NCI-H1694 treated with DMSO at 0.1 percent for 48 hours (cell line): ENCODE data around the gene PRPSAP1.

Experiments
- DNase-seq: peaks from one replicate; lab custom pipeline; 2025; lab: John Stamatoyannopoulos, UW

The PRPSAP1 gene, protein sequence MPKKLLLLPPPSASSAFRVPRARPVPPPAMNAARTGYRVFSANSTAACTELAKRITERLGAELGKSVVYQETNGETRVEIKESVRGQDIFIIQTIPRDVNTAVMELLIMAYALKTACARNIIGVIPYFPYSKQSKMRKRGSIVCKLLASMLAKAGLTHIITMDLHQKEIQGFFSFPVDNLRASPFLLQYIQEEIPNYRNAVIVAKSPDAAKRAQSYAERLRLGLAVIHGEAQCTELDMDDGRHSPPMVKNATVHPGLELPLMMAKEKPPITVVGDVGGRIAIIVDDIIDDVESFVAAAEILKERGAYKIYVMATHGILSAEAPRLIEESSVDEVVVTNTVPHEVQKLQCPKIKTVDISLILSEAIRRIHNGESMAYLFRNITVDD

DNA sequence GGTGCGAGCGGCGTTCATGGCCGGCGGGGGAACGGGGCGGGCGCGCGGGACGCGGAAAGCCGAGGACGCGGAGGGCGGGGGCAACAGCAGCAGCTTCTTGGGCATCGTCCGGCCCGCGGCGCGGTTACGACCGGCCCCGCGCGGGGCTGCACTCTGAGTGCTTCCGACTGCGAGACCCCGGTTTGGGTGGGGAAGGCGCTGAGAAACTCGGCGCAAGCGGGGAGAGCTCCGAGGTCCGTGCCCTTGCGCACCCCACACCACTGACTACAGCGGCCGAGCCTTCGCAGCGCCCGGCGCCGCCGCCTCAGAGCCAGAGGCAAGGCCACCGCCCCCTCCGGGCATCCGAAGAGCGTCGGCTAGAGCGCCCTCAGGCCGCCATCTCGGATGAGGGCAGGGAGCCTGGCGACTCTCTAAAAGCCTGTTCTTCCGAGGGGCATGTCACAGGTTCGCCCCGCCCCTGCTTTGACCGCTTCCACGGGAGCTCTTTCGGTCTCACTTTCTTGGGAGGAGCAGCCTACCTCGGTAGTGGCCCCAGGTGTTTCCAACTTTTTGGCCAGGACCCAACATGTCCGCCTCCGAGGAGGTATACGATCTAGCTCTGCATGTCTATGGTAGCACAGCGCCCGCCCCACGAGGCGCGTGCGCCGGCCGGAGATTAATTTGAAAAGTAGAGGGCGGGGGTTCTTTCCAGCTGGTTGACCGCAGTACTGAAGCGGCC, at the start of gene PRPSAP1:
TSS of gene PRPSAP1 (minus strand) at position 318 of the 718 bp plus-strand sequence. CDS start at position 105, 213 bp downstream.
- peak; percentile 97 for DNase-seq

DNA sequence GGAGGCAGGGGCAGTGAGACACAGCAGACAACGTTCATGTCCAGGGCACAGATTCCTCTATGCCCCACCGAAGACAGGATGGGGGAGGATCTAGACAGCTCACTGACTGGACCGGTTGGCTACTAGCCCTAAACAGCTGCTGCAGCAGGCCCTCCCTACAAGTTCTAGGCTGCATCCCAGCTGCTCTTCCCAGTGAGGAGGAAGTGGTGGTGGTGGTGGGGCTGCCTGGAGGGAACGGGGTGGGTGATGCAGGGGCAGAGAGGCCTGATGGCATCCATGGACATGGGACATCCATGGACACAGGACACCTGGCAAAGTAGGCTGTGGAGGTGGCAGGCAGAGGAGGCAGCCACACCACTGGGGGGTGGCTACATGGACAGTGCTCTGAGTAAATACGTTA, 49.0 kb upstream of the PRPSAP1 start:
- DNase-seq, result no peak

DNA sequence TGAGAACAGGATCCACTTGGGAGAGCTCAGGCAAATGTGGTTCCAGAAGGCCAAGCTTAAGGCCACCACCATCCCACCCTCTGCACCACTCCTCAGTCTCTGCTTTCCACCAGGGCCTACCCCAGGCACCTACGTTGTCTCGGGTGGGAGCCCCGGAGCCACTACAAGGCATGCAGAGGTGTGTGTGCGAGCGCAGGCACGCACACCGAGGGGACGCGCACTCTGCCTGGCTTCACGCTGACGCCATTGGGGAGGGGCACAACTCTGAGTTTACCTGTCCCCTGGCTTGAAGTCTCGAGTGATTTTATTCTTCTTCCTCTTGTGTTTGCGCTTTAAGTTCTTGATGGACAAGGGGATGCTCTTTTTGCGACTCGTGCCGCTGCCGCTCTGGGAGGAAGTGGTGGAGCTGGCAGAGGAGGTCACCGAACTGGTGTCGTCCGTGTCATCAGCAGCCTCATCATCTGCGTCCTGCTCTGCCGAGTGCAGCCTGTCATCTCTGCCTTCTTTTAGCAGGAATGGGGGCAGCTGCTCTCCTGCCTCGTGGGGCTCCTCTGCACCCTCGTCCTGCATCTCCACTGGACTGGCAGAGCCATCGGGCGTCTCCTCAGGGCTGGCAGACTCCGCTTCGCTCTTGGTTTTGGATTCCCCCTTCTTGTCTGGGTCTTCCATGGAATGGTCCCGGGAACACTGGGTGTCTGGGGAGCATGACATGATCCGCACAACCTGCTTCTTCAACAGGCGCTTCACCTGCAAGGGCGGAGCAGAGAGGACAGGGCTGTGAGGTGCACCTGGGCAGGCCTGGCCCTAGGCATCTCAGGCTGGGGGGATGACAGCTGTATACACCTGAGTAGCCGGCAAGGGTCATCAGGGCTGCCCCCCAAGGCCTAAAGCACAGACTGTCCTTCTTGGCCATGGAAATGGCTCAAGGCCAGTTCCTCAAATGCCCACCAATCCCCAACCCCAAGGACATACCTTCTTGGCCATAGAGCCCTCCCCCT, 45.8 kb upstream of the PRPSAP1 start:
- no peak for DNase-seq

DNA sequence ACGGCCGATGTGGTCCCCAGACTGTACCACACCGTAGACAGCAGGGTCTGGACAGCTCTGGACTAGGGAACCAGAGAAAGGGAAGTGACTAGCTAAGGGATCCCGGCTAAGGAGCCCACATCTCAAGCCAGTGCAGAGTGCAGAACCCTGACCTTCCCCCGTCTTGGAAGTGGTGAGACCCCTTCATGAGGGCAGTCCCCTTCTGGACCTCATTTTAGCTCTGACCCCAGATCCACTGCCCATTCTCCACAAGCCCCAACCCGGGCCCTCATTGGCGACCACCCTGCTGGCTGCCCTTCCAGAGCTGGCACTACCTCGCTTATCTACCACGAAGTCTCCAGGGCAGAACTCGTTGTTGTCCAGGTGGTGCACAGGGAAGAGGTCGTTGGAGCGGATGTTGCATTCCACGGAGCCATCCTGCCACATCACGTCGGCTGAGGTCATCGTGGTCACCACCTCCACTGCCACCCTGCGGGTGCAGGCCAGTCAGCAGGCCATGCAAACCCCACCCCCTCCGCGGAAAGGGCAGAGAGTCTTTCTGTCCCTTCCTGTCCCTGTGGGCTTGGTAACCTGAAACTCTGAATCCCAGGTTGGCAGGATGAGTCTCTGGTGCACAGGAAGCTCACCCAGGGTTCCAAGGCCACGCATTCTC, 44.9 kb upstream of the PRPSAP1 start:
- no peak for DNase-seq

DNA sequence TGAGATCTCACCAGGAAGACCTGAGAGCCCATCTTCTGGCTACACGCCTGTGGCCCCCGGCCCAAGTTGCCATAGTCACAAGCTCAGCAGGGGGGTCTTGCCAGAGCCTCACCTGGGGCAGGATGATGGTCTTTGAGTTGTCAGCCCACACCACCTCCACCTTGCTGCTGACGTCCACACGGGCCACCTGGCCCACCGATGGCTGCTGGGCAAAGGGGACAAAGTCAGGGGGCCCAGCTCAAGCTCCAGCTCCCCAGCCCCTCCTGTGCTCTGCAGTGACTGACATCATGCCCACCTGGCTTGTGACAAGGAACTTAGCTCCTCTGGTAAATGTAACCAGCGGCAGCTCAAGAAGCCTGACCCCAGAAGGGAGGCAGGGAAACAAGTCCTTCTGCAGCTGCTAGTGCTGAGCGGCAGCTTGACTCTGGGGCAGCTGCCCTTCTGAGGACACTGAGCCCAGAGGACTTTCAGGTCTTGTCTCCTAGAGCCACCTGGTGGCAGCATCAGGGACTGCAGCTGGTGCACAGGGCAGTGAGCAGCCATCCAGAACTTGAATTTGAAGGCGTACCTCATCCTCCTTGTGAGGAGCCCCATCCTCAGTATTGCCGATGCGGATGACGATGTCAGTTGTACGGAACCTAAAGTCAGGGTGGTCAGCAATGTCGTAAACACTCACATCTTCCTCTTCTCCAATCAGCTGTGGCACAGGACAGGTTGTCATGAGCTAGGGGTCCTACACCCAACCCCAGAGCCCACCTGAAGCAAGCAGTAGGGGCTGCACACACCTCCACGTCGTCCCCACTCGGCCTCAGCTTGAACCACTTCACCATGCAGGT, 44.2 kb upstream of the PRPSAP1 start:
- peak; percentile 71 for DNase-seq

DNA sequence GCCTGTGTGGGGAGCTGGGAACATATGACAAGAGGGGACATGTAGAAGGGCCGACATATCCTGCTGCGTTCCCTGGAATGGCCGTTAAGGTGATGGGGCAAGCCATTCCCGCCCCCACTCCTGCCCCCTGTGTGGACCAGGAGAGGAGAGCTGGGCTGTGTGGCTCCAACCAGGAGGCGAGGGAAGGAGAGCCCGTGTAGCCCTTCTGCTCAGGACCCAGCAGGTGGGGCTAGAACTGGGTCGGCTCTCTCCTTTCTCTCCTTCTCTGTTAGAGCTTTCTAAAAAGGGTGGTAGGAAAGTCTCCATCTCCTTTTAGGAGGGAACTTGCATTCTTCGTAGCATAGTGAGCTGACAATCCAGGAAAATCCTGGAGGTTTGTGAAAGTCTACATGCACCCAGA, 43.5 kb upstream of the PRPSAP1 start:
- peak; percentile 17 for DNase-seq

DNA sequence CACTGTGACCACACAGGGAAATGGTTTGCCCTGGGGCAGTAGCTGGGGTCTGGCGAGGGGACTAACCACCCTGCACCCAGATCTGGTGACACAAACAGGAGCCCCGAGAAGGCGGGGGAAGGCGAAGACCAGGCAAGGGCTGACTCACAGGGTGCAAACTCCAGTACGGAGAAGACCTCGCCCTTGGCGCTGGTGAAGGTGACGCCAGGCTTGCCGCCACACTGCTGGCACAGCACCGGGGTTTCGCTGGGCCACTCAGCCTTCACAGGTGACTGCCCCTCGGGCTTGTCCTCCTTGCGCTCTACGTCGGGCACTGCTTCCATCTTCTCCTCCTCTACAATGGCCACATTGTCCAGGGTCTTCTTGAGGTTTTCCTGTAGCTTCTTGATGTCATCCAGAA, 42.3 kb upstream of the PRPSAP1 start:
- no peak for DNase-seq

DNA sequence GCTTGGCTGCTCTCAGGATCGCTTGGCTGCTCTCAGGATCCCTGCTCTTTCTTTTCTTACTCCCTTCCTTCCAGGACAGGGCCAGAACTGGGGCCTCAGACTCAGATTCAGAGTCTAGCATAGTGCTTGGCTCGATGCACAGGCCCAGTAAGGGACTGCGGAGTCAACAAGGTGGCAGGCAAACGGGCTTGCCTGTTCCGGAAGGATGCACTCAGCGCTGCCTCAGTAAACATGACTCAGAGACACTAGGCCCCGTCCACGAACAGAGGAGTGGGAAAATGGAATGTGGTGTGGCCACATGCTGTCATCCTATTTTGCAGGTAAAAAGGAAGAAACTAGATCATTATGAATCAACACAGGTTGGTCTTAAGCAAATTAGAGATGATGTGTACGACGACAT, 40.5 kb upstream of the PRPSAP1 start:
- DNase-seq, result peak; percentile 15

DNA sequence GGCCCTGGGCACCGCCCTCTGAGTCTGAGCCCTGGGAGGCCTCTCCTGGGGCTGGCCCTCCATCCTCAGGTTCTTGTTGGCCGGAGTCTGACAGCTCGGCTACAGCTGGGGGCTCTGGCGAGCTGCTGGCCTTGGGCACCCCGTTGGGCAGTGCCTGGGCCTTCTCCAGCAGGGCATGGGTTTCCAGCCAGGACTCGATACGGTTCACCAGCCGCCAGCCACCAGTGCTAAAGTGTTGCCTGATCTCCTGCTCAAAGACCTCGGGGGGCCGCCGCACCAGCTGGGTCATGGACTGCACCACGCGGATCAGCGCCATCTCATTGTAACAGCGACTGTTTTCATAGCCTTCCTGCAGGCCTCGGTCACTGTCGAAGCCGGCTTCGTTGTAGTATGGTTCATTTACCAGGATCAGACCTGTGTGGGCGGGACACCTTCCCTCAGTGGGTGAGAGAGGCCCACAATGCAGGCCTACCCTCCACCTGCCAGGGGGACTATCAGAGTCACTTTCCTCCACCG, 37.5 kb upstream of the PRPSAP1 start:
- no peak for DNase-seq

DNA sequence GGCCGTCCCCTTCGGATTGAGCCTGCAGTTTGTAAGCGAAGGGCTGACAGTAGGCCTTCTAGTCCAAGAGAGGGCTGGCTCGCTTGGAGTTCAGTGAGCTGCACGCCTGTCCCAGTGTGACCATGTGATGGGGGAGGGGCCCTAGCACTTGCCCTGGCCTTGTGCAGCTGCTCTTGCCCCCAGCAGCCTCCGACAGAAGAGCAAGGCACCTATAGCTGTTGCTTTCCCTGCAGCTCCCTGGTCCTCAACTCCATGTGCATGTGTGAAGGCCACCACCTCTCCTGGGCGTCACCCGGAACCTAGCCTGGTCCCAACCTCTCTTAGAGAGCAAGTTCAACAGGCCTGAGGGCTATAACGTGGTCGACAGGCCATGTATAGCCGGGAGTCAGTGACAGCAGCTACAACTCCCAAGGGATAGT, 36.3 kb upstream of the PRPSAP1 start:
- no peak for DNase-seq

DNA sequence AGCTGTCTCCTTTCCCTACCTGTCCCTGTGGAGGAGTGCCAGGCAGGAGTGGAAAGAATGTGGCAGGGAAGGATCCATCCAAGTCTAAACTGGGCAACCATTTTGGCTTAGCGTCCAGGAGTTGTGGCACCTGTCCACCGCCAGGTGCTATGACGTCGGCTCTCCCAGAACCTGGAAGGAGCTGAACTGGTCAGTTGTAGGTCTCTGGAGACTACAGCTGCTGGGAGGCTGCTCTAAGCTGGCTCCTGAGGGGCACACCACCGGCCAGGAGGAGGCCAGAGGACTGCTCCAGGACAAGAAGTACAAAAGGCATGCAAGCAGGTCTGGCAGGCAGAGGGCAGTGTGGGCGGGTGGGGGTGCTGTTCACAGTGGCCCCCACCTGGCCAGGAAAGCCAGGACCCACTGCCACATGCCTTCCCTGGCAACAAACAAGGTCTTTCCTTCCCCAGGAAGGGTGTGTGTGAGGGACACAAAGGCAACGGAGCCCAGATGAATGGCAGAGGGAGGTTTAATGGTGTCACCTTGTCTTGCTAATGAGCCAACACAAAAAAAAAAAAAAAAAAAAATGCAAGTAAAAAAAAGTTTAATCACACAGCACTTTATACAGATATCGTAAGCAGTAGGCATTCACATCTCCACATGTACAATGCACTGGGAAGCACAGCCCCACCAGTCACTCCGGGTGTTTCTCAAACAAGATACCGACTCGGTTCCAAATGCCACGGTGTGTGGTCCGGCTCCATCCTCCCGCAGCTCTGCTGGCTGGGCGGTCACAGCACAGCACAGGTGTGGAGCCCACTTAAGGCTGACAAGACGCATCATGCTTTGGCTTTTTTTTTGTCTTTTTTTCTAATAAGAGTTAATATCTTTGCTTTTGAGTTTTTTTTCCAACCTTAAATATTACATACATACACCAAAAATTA, 35.5 kb upstream of the PRPSAP1 start:
- DNase-seq, result no peak

DNA sequence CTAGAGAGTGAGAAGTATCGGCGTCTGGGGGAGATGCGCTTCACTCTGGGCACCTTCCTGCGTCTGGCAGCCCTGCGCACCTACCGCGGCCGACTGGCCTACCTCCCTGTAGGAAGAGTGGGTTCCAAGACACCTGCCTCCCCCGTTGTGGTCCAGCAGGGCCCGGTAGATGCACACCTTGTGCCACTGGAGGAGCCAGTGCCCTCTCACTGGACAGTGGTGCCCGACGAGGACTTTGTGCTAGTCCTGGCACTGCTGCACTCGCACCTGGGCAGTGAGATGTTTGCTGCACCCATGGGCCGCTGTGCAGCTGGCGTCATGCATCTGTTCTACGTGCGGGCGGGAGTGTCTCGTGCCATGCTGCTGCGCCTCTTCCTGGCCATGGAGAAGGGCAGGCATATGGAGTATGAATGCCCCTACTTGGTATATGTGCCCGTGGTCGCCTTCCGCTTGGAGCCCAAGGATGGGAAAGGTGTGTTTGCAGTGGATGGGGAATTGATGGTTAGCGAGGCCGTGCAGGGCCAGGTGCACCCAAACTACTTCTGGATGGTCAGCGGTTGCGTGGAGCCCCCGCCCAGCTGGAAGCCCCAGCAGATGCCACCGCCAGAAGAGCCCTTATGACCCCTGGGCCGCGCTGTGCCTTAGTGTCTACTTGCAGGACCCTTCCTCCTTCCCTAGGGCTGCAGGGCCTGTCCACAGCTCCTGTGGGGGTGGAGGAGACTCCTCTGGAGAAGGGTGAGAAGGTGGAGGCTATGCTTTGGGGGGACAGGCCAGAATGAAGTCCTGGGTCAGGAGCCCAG, 33.5 kb upstream of the PRPSAP1 start:
- no peak for DNase-seq

DNA sequence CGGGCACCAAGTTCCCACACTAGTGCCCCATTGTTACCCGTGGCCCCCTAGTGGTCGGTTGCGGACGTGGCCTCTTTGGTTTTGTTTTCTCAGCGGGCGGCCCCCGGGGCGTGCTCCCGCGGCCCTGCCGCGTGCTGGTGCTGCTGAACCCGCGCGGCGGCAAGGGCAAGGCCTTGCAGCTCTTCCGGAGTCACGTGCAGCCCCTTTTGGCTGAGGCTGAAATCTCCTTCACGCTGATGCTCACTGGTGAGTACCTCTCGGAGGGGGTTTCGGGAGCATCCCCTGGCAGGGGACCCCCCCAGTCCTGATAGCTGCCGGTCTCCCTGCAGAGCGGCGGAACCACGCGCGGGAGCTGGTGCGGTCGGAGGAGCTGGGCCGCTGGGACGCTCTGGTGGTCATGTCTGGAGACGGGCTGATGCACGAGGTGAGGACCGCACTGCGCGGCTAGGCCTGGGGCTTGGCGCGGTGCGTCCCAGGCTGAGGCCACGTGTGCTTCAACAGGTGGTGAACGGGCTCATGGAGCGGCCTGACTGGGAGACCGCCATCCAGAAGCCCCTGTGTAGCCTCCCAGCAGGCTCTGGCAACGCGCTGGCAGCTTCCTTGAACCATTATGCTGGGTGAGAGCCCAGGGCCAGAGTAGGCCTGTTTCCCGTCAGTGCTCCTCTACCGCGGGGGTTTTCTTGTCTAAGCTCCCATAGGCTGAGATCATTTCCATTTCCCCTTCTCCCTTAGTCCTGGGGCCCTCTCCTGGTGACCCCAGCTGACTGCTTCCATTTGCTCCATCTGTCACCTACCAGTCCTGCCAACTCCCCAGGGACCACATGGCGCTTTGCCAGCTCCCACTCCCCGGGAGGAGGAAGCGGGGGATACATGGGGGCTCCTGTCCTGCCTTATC, 32.4 kb upstream of the PRPSAP1 start:
- peak; percentile 83 for DNase-seq

DNA sequence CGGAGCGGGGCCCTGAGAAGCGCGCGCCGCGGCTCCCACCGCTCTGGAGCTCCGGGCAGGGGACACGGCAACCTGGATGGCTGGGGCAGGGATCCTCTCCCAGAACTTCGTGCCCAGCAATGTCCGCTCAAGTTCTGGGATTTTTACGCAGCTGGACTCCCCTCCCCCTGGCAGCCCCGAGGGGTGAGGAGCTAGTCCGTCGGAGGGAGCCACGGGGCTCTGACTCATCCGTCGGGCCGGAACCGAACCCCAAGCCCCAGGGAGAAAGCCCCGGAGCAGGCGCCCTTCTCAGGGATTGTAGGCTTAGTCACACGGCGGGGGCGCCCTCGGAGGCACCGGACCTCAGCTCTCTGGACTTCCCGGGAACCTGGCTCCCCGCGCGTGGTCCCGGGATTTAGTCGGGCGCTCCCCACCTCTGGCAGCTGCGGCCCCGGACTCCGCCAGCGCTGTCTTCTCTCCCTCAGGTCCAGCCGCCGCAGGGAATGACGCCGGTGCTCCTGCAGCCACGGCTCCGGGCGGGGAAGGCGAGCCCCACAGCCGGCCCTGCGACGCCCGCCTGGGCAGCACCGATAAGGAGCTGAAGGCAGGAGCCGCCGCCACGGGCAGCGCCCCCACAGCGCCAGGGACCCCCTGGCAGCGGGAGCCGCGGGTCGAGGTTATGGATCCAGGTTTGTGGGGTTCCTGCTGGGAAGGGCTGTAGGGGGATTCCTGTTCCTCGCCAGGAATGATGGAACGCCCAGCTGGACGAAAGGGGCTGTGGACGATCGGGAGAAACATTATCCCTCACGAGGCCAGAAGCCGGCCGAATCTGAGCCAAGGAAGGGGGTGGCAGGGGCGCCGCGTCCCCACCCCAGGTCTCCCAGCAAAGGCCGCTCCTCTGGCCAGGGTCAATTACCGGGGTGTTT, 31.5 kb upstream of the PRPSAP1 start:
- no peak for DNase-seq

DNA sequence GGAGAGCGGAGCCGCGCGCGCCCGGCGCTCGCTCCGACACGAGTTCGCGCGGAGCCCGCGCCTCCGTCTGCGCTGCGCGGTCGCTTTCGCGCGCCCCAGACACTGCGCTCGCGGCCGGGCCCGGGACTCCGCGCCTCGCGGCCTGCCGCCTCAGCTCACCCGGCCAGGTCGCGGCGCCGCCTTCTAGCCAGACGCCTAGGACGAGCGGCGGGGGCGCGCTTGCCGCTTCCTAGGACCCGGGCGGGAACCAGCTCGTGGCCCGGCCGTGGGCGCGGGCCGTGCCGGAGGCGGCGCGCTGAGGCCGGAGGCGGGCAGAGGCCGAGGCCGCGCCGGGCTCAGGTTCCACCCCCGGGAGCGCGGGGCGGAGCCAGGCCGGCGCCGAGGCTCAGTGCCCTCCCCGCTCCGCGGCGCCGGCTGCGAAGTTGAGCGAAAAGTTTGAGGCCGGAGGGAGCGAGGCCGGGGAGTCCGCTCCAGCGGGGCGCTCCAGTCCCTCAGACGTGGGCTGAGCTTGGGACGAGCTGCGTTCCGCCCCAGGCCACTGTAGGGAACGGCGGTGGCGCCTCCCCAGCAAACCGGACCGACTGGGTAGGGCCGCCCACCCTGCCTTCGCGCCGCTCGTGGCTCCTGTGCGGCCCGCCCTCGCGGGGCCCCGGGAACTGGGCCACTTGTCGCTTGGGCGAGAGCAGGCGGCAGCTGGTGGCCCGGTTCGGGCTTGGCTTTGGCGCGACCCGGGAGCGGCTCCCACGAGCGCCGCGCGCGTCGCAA, 30.7 kb upstream of the PRPSAP1 start, which contains the start of gene SPHK1:
TSS of gene SPHK1 (plus strand) at position 388 of the 765 bp plus-strand sequence. CDS start 1,036 bp downstream, outside the sequence.
- DNase-seq, result peak; percentile 34
